ENCODE results near the gene PPARG. TPM values are rescaled to one million over a fixed set of nuclear protein-coding genes. Genes with fewer than 3 reads are reported as not detected.

PPARG gene
- total and polyA plus RNA-seq, 2 of the 8 experiments (the other 6 are each of a cell fraction or from before 2014, with no cell fraction given) = 0.06 TPM; not detected in 1

DNA sequence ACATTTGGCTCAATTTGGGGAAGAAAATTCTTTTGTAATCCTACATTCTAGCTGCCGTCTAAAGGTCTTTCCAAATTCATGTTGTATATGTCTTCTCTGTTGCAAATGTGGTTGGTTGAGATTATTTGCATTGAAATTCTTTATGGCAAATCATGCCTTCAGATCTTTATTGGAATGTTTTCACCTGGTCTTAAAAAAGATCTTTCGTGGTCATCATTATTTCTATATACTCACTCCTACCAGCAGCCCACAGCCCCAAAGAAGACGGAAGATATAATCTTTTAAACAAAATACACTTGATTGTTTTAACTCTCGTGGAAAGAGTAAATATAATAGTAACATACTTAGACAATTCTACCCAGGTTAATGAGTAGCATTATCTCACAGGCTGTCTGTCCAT is 41.5 kb upstream of the PPARG start (continued):
- TF ChIP-seq, protein P1, sequence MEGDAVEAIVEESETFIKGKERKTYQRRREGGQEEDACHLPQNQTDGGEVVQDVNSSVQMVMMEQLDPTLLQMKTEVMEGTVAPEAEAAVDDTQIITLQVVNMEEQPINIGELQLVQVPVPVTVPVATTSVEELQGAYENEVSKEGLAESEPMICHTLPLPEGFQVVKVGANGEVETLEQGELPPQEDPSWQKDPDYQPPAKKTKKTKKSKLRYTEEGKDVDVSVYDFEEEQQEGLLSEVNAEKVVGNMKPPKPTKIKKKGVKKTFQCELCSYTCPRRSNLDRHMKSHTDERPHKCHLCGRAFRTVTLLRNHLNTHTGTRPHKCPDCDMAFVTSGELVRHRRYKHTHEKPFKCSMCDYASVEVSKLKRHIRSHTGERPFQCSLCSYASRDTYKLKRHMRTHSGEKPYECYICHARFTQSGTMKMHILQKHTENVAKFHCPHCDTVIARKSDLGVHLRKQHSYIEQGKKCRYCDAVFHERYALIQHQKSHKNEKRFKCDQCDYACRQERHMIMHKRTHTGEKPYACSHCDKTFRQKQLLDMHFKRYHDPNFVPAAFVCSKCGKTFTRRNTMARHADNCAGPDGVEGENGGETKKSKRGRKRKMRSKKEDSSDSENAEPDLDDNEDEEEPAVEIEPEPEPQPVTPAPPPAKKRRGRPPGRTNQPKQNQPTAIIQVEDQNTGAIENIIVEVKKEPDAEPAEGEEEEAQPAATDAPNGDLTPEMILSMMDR (IDR thresholded peaks at IDR 0.05; ENCODE audit: control extremely low read depth in 1 of 3, insufficient read depth in 1 of 3, low read depth in 1 of 3, low read length in 3 of 3) = no peak
- TF ChIP-seq GABPA (IDR thresholded peaks at IDR 0.05; ENCODE audit: borderline replicate concordance, insufficient read depth, low read length) = no peak
- TF ChIP-seq SUZ12 (IDR thresholded peaks at IDR 0.05; ENCODE audit: low read length) = no peak
- TF ChIP-seq KDM1A (IDR thresholded peaks at IDR 0.05; ENCODE audit: borderline replicate concordance, low read length) = no peak
- TF ChIP-seq EZH2 (IDR thresholded peaks at IDR 0.05; ENCODE audit: low read depth, low read length, severe bottlenecking) = no peak
- TF ChIP-seq SP1 (IDR thresholded peaks at IDR 0.05; ENCODE audit: low read depth, low read length) = no peak
